OCI-LY1 (cell line): ENCODE data around the gene ZNF714.

Experiments
- H2AFZ ChIP-seq: fragments of 200-600 bp; sonication (generic), shearing (Covaris generic); 2 replicates; pipeline ENCODE4 v1.6.0; 2014; ENCODE audit warnings: antibody characterized with exemption, mild to moderate bottlenecking, low read length
- H3F3A ChIP-seq: fragments of 200-600 bp; sonication (generic), shearing (Covaris generic); 2 replicates; pipeline ENCODE4 v1.6.0; 2014; ENCODE audit warnings: mild to moderate bottlenecking, antibody characterized with exemption, low read length, moderate library complexity; ENCODE audit not compliant: insufficient read depth
- H3K27ac ChIP-seq: fragments of 200-600 bp; sonication (generic); 2 replicates; pipeline ENCODE4 v1.5.1; 2014; ENCODE audit warnings: low read length, mixed run types, mild to moderate bottlenecking, low read depth; ENCODE audit not compliant: poor library complexity, severe bottlenecking
- H3K27me3 ChIP-seq: fragments of 200-600 bp; sonication (generic); 2 replicates; pipeline ENCODE4 v1.6.0; 2014; ENCODE audit warnings: antibody characterized with exemption, mild to moderate bottlenecking, low read length, moderate library complexity; ENCODE audit not compliant: insufficient read depth
- H3K36me3 ChIP-seq: fragments of 200-600 bp; sonication (generic); 2 replicates; pipeline ENCODE4 v1.6.1; 2014; ENCODE audit warnings: mild to moderate bottlenecking, antibody characterized with exemption, low read length, moderate library complexity, mixed read lengths; ENCODE audit not compliant: insufficient read depth
- H3K4me1 ChIP-seq: fragments of 200-600 bp; sonication (generic); 2 replicates; pipeline ENCODE4 v1.5.1; 2014; ENCODE audit warnings: mild to moderate bottlenecking, low read length, moderate library complexity; ENCODE audit not compliant: insufficient read depth, severe bottlenecking
- H3K4me2 ChIP-seq: fragments of 200-600 bp; sonication (generic), shearing (Covaris generic); 2 replicates; pipeline ENCODE4 v1.6.1; 2014; ENCODE audit warnings: low read length
- H3K4me3 ChIP-seq: fragments of 200-600 bp; sonication (generic); 2 replicates; pipeline ENCODE4 v1.5.1; 2014; ENCODE audit warnings: low read length, low read depth, mild to moderate bottlenecking, mixed read lengths; ENCODE audit not compliant: poor library complexity, severe bottlenecking
- H3K79me2 ChIP-seq: fragments of 200-600 bp; shearing (Covaris generic); 2 replicates; pipeline ENCODE4 v1.6.1; 2016; ENCODE audit warnings: mixed run types, low read length, mixed read lengths; ENCODE audit not compliant: insufficient read depth
- H3K9ac ChIP-seq: fragments of 200-600 bp; sonication (generic), shearing (Covaris generic); 2 replicates; pipeline ENCODE4 v1.6.1; 2014; ENCODE audit warnings: mild to moderate bottlenecking, low read length, mixed read lengths
- H3K9me2 ChIP-seq: fragments of 200-600 bp; sonication (generic), shearing (Covaris generic); 2 replicates; pipeline ENCODE4 v1.6.1; 2014; ENCODE audit warnings: low read depth, mild to moderate bottlenecking, low read length, mixed read lengths
- H3K9me3 ChIP-seq: fragments of 200-600 bp; shearing (Covaris generic); 2 replicates; pipeline ENCODE4 v1.6.1; 2014; ENCODE audit warnings: low read length, mixed read lengths
- H4K20me1 ChIP-seq: fragments of 200-600 bp; sonication (generic), shearing (Covaris generic); 2 replicates; pipeline ENCODE4 v1.6.0; 2016; ENCODE audit warnings: mild to moderate bottlenecking, low read length; ENCODE audit not compliant: insufficient read depth
- EZH2 ChIP-seq: fragments of 200-600 bp; sonication (generic), shearing (Covaris generic); IDR thresholded peaks from 2 replicates; pipeline ENCODE4 v1.8.0; 2017; ENCODE audit warnings: borderline replicate concordance, mixed run types, mild to moderate bottlenecking, antibody characterized with exemption, low read length, moderate library complexity, mixed read lengths
- TF ChIP-seq, protein P1 (sequence below): fragments of 200-600 bp; sonication (generic), shearing (Covaris generic); IDR thresholded peaks from 2 replicates; pipeline ENCODE4 v1.5.1; 2017; ENCODE audit warnings: mild to moderate bottlenecking, antibody characterized with exemption, low read length, moderate library complexity, mixed read lengths

ZNF714 gene

DNA sequence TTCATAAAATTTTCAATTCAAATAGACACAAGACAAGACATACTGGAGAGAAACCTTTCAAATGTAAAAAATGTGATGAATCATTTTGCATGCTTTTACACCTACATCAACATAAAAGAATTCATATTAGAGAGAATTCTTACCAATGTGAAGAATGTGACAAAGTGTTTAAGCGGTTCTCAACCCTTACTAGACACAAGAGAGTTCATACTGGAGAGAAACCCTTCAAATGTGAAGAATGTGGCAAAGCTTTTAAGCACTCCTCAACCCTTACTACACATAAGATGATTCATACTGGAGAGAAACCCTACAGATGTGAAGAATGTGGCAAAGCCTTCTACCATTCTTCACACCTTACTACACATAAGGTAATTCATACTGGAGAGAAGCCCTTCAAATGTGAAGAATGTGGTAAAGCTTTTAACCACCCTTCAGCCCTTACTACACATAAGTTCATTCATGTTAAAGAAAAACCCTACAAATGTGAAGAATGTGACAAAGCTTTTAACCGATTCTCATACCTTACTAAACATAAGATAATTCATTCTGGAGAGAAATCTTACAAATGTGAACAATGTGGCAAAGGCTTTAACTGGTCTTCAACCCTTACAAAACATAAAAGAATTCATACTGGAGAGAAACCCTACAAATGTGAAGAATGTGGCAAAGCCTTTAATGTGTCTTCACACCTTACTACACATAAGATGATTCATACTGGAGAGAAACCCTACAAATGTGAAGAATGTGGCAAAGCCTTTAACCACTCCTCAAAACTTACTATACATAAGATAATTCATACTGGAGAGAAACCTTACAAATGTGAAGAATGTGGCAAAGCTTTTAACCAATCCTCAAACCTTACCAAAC is 35.3 kb downstream of the ZNF714 start:
- Histone ChIP-seq H3K9me3 (peaks cover 7% of the 10 kb centered on the region), H3K36me3 (peaks cover 65% of the 10 kb centered on the region), H3K9ac (no peak overlapping the region), H3K27ac (no peak overlapping the region), H3K4me1 (no peaks in the 10 kb centered on the region), H3K4me3 (no peak overlapping the region), H3K27me3 (no peaks in the 10 kb centered on the region), H3K79me2 (0 out of 2 replicates have a peak, but pooled peaks cover under 1% of the 10 kb centered on the region), H3K9me2 (no peaks in the 10 kb centered on the region), H2AFZ (no peak overlapping the region), H4K20me1 (no peaks in the 10 kb centered on the region), H3F3A (no peaks in the 10 kb centered on the region), H3K4me2 (no peak overlapping the region)
- TF ChIP-seq EZH2: no peak
- TF ChIP-seq, protein P1, sequence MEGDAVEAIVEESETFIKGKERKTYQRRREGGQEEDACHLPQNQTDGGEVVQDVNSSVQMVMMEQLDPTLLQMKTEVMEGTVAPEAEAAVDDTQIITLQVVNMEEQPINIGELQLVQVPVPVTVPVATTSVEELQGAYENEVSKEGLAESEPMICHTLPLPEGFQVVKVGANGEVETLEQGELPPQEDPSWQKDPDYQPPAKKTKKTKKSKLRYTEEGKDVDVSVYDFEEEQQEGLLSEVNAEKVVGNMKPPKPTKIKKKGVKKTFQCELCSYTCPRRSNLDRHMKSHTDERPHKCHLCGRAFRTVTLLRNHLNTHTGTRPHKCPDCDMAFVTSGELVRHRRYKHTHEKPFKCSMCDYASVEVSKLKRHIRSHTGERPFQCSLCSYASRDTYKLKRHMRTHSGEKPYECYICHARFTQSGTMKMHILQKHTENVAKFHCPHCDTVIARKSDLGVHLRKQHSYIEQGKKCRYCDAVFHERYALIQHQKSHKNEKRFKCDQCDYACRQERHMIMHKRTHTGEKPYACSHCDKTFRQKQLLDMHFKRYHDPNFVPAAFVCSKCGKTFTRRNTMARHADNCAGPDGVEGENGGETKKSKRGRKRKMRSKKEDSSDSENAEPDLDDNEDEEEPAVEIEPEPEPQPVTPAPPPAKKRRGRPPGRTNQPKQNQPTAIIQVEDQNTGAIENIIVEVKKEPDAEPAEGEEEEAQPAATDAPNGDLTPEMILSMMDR: no peak

DNA sequence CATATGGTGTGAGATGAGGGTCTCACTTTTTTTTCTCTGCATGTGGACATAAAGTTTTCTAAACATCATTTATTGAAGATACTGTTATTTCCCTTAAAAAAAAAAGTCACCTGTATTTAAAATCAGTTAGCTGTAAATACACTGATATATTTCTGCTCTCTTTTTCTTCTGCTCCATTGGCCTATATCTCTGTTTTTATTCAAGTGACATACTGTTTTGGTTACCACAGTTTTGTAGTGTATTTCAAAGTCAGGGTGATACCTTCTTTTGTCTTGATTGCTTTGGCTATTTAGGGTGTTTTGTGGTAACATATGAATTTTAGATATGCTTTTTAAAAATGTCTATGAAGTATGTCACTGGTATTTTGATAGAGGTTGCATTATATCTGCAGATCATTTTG is 44.1 kb downstream of the ZNF714 start:
- H3K4me2 ChIP-seq: no peak overlapping the region
- no peak overlapping the region for H3K4me3 ChIP-seq
- no peaks in the 10 kb centered on the region for H3K79me2 ChIP-seq
- H3K27ac ChIP-seq: no peak overlapping the region
- TF ChIP-seq, protein P1: no peak
- TF ChIP-seq EZH2: no peak
- no peaks in the 10 kb centered on the region for H3K9me3 ChIP-seq
- no peaks in the 10 kb centered on the region for H3K27me3 ChIP-seq
- H3K36me3 ChIP-seq: peaks cover 9% of the 10 kb centered on the region; the same call in 1 of the 2 replicates
- H3F3A ChIP-seq: no peaks in the 10 kb centered on the region
- H3K4me1 ChIP-seq: no peaks in the 10 kb centered on the region
- no peaks in the 10 kb centered on the region for H3K9me2 ChIP-seq
- no peak overlapping the region for H2AFZ ChIP-seq
- H3K9ac ChIP-seq: no peak overlapping the region
- no peaks in the 10 kb centered on the region for H4K20me1 ChIP-seq

DNA sequence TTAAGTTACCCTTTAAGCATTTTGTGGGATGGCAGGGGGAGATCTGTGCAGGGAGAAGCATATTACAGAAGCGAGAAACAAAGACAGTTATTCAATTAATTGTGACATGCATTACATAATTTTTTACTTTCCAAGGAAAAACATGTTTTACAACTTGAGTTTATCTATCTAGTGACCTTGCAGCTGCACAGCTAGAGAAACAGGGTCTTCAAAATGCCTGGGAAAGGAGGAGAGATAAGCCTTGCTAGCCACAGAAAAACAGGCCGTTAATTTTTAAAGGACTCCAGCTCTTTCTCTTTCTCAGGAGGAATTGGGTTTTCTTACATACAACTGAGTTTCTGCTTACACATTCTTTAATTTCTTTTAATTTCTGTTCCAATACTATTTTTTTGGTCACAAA is 45.0 kb downstream of the ZNF714 start:
- Histone ChIP-seq H3K4me1 (no peaks in the 10 kb centered on the region), H3F3A (no peaks in the 10 kb centered on the region), H3K9me3 (no peaks in the 10 kb centered on the region), H3K79me2 (no peaks in the 10 kb centered on the region), H3K36me3 (peaks cover 6% of the 10 kb centered on the region; the same call in 1 of the 2 replicates), H3K9ac (no peak overlapping the region), H3K27ac (no peak overlapping the region), H3K9me2 (no peaks in the 10 kb centered on the region), H3K4me2 (no peak overlapping the region), H2AFZ (no peak overlapping the region), H4K20me1 (no peaks in the 10 kb centered on the region), H3K27me3 (no peaks in the 10 kb centered on the region), H3K4me3 (no peak overlapping the region)
- TF ChIP-seq, protein P1: no peak
- TF ChIP-seq EZH2: no peak
